NCI-H1092 treated with DMSO at 0.1 percent for 48 hours (cell line): Measurements from ENCODE around the gene S100B.
A peak's percentile ranks its signal among the peaks of the same experiment; 100 is the strongest.
"Not testable (repeated sequence)": the region's sequence is repeated elsewhere in the genome, so short reads cannot be mapped to it uniquely, and the experiment has no call there.

ENCODE experiments used
- DNase-seq: peaks from one replicate; lab custom pipeline; 2025; lab: John Stamatoyannopoulos, UW

Gene S100B

GRCh38 chr21:46604975-46605766 lies at the start of gene S100B:
Gene S100B (minus strand): TSS chr21:46605082. CDS start chr21:46602415, 2,667 bp downstream.
- no peak for DNase-seq

DNA sequence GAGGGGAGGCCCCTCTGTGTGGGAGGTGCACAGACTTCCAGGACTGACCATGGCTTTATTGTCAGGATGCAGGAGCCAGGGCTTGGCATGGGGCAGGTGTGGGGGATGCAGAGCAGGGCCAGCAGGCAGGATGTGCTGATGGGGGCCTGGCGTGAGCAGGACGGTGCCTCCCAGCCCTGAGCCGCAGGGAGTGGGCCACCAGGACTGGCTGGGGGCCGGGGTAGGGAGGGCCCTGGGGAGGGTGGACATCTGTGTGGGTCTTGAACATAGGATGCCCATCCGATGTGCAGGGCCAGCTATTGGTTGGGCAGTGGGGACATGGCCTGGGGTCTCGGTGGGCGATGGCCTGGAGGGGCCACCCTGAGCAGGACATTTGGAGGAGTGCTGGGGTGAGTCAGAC lies 46.2 kb upstream of the S100B start:
- DNase-seq, result no peak

GRCh38 chr21:46650476-46651098 lies 45.7 kb upstream of the S100B start:
- no peak for DNase-seq

GRCh38 chr21:46649356-46649755 lies 44.5 kb upstream of the S100B start:
- DNase-seq, result no peak

DNA sequence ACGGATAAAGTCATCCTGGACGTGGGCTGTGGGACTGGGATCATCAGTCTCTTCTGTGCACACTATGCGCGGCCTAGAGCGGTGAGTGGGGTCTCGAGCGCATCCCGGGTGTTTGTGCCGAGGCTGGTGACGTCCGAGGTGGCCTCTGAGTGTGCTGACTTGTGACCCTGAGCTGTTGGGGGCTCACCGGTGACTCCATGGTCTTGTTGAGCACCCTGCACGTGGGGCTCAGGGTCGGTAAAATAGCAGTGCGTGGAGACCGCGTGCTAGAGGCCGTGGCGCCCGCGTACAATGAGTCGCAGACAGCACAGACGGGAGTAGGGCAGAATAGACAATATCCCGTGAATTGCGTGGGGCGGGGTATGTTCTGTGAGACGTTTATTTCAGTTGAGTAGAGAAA lies 43.7 kb upstream of the S100B start:
- DNase-seq, result no peak

DNA sequence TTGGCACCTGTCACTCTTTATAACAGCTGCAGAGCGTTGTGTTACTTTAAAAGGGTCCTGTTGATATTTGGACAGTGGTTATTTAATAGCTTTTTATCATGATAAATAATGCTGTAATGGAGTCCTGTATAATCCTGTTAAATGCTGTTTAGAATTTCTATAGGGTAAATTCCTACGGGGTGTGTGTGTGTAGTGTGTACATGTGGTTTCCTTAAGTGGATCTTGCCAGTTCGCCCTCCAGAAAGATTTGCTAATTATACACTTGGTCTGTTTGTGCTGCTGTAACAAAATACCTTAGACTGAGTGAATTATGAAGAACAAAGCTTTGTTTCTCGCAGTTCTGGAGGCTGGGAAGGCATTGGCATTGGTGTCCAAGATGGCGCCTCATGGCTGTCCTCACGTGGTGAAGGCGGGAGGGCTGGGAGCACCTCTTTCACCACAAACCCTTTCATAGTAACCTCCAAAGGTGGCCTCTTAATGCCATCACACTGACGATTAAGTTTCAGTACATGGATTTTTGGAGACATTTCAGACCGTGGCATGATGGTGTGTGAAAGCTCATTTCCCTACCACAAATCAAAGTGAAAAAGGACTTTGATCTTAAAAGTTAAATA lies 41.8 kb upstream of the S100B start:
- no peak for DNase-seq

GRCh38 chr21:46645840-46646239 lies 41.0 kb upstream of the S100B start:
- no peak for DNase-seq

DNA sequence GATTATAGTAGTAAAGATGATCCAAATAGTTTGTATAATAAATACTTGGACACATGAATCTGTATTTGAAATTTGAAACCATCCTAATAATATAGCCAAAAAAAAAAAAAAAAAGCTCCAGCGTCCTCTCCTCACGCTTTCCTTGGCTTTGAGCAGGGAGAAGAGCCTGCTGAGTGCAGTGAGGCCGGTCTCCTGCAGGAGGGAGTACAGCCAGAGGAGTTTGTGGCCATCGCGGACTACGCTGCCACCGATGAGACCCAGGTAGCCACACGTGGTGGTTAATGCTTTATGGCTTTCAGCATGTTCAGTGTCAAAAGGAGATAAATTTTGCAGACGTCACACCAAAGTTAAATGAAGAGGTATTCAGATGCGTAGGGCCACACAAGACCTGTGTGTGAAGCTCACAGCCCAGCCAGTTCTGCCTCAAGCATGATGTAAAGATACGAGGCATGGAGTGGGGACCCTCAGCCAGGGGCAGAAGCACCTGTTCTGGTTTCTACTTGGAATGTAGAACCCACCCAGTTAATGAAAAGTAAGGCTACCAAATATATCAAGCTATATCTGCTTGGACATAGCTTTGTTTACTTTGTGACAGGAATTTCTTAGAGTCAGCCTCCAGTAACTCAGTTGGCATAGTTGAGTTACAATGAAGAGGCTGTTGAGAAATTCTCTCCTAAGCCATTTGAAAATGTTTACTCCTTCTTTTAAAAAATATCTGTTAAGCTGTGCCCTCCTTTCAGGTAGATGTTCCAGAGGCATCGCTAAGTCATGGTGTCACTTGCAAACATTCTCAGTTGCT lies 38.7 kb upstream of the S100B start:
- no peak for DNase-seq

GRCh38 chr21:46641656-46642055 lies 36.8 kb upstream of the S100B start:
- no peak for DNase-seq

DNA sequence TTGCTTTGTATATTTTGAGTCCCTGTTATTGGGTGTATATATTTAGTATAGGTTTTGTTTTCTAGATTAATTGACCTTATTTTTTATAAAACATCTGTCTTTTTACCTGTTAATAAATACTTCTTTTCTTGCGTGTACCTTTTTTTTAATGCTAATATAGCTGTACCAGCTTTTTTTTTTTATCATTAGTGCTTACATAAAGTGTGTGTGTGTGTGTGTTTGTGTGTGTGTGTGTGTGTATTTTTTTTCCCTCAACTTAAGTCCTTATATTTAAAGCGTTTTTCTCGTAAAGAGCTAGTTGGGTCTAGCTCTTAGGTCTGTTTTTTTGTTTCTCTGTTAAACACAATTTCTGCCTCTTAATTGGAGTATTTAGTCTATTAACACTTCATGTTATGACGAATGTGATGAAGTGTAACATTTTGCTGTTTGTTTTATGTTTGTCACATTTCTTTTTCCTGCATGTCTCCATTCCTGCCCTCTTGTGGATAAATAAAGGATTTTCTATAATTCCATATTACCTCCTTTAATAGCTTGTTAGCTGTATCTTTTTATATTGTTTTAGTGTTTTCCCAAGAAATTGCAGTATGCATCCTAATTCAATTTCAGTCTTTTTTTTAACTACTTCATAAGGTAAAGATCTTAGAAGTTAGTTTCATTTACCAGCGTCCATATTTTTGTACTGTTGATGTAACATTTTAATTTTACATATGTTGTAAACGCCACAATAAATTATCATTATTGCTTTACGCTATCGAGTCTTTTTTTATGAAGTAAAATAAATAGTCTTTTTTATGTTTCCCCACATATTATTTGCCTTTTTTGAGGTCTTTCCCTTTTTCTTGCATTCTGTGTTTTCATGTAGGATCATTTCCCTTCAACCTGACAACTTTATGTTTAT lies 34.9 kb upstream of the S100B start:
- DNase-seq, result peak; percentile 17

- no peak for DNase-seq
These were observed 33.3 kb upstream of the S100B start for GRCh38 chr21:46637952-46638746.

GRCh38 chr21:46636550-46637285 lies 31.8 kb upstream of the S100B start:
- DNase-seq, result no peak

DNA sequence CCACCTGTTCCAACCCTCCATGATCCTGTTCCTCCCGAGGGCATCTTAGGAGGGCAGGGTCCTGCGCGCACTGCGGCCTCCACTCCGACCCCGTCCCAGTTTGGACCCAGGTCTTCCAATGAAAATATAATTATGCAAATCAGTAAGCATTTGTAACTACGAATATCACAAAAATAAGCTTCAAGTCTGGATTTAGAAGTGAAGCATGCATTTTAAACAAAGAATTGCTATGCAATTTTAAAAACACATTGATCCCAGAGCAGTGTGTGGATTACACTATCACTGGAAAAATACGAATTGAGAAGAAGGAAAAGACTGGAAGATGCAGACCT lies 31.3 kb upstream of the S100B start:
- DNase-seq, result no peak

GRCh38 chr21:46635324-46636180 lies 30.7 kb upstream of the S100B start, which contains the start of gene PRMT2:
Gene PRMT2 (plus strand): TSS chr21:46635674. CDS start chr21:46636952, 1,278 bp downstream.
- DNase-seq, result peak; percentile 98

GRCh38 chr21:46634966-46635323 lies 30.1 kb upstream of the S100B start:
- DNase-seq, result peak; percentile 80

DNA sequence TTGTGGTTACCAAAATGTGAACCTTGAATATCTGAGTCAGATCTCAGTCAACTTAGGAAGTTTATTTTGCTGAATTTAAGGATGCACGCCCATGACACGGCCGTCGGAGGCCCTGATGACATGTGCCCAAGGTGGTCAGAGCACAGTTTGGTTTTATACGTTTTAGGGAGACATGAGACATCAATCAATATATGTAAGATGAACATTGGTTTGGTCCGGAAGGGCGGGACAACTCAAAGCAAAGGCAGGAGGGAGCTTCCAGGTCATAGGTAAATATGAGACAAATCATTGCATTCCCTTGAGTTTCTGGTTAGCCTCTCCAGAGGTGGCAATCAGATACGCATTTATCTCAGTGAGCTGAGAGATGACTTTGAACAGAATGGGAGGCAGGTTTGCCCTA lies 29.5 kb upstream of the S100B start:
- DNase-seq, result peak; percentile 40

DNA sequence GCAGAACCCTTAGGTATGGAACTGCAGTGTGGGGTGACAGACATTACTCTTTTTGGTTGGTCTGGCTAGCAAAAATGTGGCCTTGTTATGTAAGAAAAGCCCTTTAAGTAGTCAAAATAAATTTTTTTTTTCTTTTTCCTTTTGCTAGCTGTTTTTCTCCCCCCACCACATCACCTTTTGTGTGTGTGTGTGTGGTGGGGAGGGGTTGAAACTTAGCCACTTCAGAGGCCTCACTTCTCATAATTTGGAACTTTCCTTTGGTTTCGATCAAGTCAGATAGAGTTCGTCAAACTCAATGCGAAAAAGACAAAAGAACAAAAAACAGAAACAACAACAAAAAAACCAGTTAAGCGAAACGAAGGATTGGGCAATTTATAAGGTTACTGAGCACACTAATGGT lies 28.7 kb upstream of the S100B start:
- no peak for DNase-seq

- DNase-seq, result not testable (repeated sequence)
These were observed 26.0 kb upstream of the S100B start for GRCh38 chr21:46630915-46631314.

DNA sequence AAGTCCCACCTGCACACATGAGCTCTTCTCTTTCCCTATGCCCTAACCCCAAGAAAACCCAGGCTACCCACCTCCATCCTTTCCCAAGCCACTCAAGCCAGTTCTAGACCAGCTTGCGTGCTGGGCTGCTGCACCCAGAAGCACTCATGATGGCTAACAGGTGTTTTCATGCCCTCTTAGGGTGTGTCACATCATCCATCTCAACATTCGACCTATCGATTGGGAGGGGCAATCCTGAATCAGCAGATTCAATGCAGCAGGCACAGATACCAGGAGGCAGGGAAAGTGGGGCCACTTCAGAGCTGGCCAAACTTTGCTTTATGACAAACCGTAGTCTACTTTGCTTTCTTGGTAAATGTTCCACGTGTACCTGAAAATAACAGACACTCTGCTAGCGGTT lies 24.0 kb upstream of the S100B start:
- DNase-seq, result no peak
